Activated T-cell treated with anti-CD3 and anti-CD28 coated beads for 1 hour (primary cell): Measurements from ENCODE around the gene MLC1.
A peak's percentile ranks its signal among the peaks of the same experiment; 100 is the strongest.

Source experiments
- DNase-seq: peaks from one replicate; pipeline ENCODE4 v3.0.0-alpha.2; 2020; ENCODE audit warnings: low read depth

MLC1 gene

GRCh38 chr22:50035131-50035881 is 49.9 kb downstream of the MLC1 start:
- DNase-seq, result no peak

GRCh38 chr22:50034126-50035081 is 50.8 kb downstream of the MLC1 start:
- no peak for DNase-seq

GRCh38 chr22:50032941-50033601 is 52.2 kb downstream of the MLC1 start:
- no peak for DNase-seq

GRCh38 chr22:50032109-50032871 is 52.9 kb downstream of the MLC1 start:
- no peak for DNase-seq

GRCh38 chr22:50031189-50032091 is 53.8 kb downstream of the MLC1 start:
- DNase-seq, result no peak

GRCh38 chr22:50030297-50031188 is 54.7 kb downstream of the MLC1 start:
- DNase-seq, result peak; percentile 75

- no peak for DNase-seq
These were observed 57.3 kb downstream of the MLC1 start for GRCh38 chr22:50027639-50028537.

GRCh38 chr22:50025993-50026392 is 59.2 kb downstream of the MLC1 start:
- DNase-seq, result no peak

GRCh38 chr22:50022171-50022819 is 62.9 kb downstream of the MLC1 start:
- no peak for DNase-seq

- DNase-seq, result no peak
These were observed 64.6 kb downstream of the MLC1 start for GRCh38 chr22:50020606-50021005.

- DNase-seq, result no peak
These were observed 65.9 kb downstream of the MLC1 start for GRCh38 chr22:50019316-50019715.

- no peak for DNase-seq
These were observed 66.5 kb downstream of the MLC1 start for GRCh38 chr22:50018608-50019285.

GRCh38 chr22:50017701-50018224 is 67.5 kb downstream of the MLC1 start:
- DNase-seq, result no peak

GRCh38 chr22:50016988-50017700 is 68.1 kb downstream of the MLC1 start:
- DNase-seq, result no peak

- DNase-seq, result no peak
These were observed 68.8 kb downstream of the MLC1 start for GRCh38 chr22:50016308-50016987.
